GM23338 (cell line): ENCODE measurements around the gene LDB3. TPM values are rescaled to one million over a fixed set of nuclear protein-coding genes. Genes with fewer than 3 reads are reported as not detected.

ENCODE experiments used
- ATAC-seq: fragments of 200-7000 bp; cut with Tn5 transposase; 3 replicates; pipeline ENCODE4 v1.9.1; 2020
- DNase-seq: peaks from one replicate; pipeline ENCODE4 v3.0.0-alpha.2; 2015; ENCODE audit warnings: low spot score
- H2AFZ ChIP-seq: fragments of 200-600 bp; sonication (generic); 2 replicates; pipeline ENCODE4 v1.8.0; 2016; ENCODE audit warnings: antibody characterized with exemption, mild to moderate bottlenecking, moderate library complexity
- H3F3A ChIP-seq: fragments of 200-600 bp; sonication (generic); replicated peaks from 2 replicates; pipeline ENCODE4 v1.8.0; 2017; ENCODE audit warnings: antibody characterized with exemption, mixed run types, low read depth
- H3K27ac ChIP-seq: fragments of 200-600 bp; sonication (generic); 2 replicates; pipeline ENCODE4 v1.6.1; 2016; ENCODE audit warnings: low read depth
- H3K27me3 ChIP-seq: fragments of 200-600 bp; sonication (generic); 2 replicates; pipeline ENCODE4 v1.8.0; 2016; ENCODE audit warnings: mild to moderate bottlenecking, mixed run types, moderate library complexity; ENCODE audit not compliant: insufficient read depth
- H3K36me3 ChIP-seq: fragments of 200-600 bp; sonication (generic); 2 replicates; pipeline ENCODE4 v1.8.0; 2016; ENCODE audit warnings: mild to moderate bottlenecking; ENCODE audit not compliant: insufficient read depth
- H3K4me1 ChIP-seq: fragments of 200-600 bp; sonication (generic); 2 replicates; pipeline ENCODE4 v1.8.0; 2016; ENCODE audit warnings: mild to moderate bottlenecking, moderate library complexity; ENCODE audit not compliant: insufficient read depth
- H3K4me2 ChIP-seq: fragments of 200-600 bp; sonication (generic); 2 replicates; pipeline ENCODE4 v1.7.1; 2017; ENCODE audit warnings: mixed run types
- H3K4me3 ChIP-seq: fragments of 200-600 bp; sonication (generic); 2 replicates; pipeline ENCODE4 v1.6.1; 2016; ENCODE audit warnings: mixed run types
- H3K79me2 ChIP-seq: fragments of 200-600 bp; sonication (generic); replicated peaks from 2 replicates; pipeline ENCODE4 v1.8.0; 2017; ENCODE audit warnings: mild to moderate bottlenecking; ENCODE audit not compliant: insufficient read depth
- H3K9me2 ChIP-seq: fragments of 200-600 bp; sonication (generic); 2 replicates; pipeline ENCODE4 v1.8.0; 2017; ENCODE audit not compliant: insufficient read depth
- H4K20me1 ChIP-seq: fragments of 200-600 bp; sonication (generic); replicated peaks from 2 replicates; pipeline ENCODE4 v1.8.0; 2017; ENCODE audit warnings: mild to moderate bottlenecking; ENCODE audit not compliant: insufficient read depth
- H3K27ac Mint-ChIP-seq: 2 replicates; pipeline ENCODE4 v1.8.0; 2020; ENCODE audit warnings: inconsistent platforms, mild to moderate bottlenecking, moderate library complexity, mixed read lengths
- H3K27me3 Mint-ChIP-seq: 3 replicates; pipeline ENCODE4 v1.8.0; 2022; ENCODE audit warnings: low read depth, mild to moderate bottlenecking, moderate library complexity, mixed read lengths, inconsistent platforms; ENCODE audit not compliant: insufficient read depth, poor library complexity
- H3K36me3 Mint-ChIP-seq: 3 replicates; pipeline ENCODE4 v1.8.0; 2021; ENCODE audit warnings: low read depth, mild to moderate bottlenecking, inconsistent platforms, moderate library complexity, mixed read lengths
- H3K4me1 Mint-ChIP-seq: 3 replicates; pipeline ENCODE4 v1.8.0; 2020; ENCODE audit warnings: mild to moderate bottlenecking, inconsistent platforms, mixed read lengths
- H3K4me3 Mint-ChIP-seq: 3 replicates; pipeline ENCODE4 v1.8.0; 2021; ENCODE audit warnings: moderate library complexity, mild to moderate bottlenecking, inconsistent platforms, mixed read lengths
- H3K9me3 Mint-ChIP-seq: 3 replicates; pipeline ENCODE4 v1.8.0; 2020; ENCODE audit warnings: moderate library complexity, mild to moderate bottlenecking, inconsistent platforms, mixed read lengths
- CREB1 ChIP-seq: fragments of 250-450 bp; sonication (Bioruptor Pico); IDR thresholded peaks from 2 replicates; pipeline ENCODE4 v1.5.0; 2020; ENCODE audit warnings: low read depth, mild to moderate bottlenecking, moderate library complexity
- CTCF ChIP-seq, 2 experiments: fragments of 200-600 bp in 1 of 2; sonication (generic) in 1 of 2; conservative IDR thresholded peaks; 2 replicates each; pipeline versions ENCODE4 v1.5.1 to v1.6.1; 2016 to 2017; ENCODE audit warnings: antibody characterized with exemption in 2 of 2, low read depth in 2 of 2, mild to moderate bottlenecking in 2 of 2, moderate library complexity in 1 of 2
- EZH2 ChIP-seq: fragments of 200-600 bp; sonication (generic); IDR thresholded peaks from one replicate; pipeline ENCODE4 v1.8.0; 2017; ENCODE audit warnings: antibody characterized with exemption, mild to moderate bottlenecking, low read depth; ENCODE audit not compliant: unreplicated experiment
- EZH2phosphoT487 ChIP-seq: fragments of 200-600 bp; sonication (generic); IDR thresholded peaks from one replicate; pipeline ENCODE4 v1.8.1; 2018; ENCODE audit warnings: antibody characterized with exemption; ENCODE audit not compliant: unreplicated experiment
- JUNB ChIP-seq: IDR thresholded peaks from one replicate; pipeline ENCODE4 v1.6.1; 2016; ENCODE audit warnings: antibody characterized with exemption; ENCODE audit not compliant: unreplicated experiment
- POLR2AphosphoS5 ChIP-seq: IDR thresholded peaks from 2 replicates; pipeline ENCODE4 v1.6.1; 2016; ENCODE audit warnings: antibody characterized with exemption, low read depth
- REST ChIP-seq: IDR thresholded peaks from one replicate; pipeline ENCODE4 v1.6.1; 2018; ENCODE audit warnings: antibody characterized with exemption; ENCODE audit not compliant: unreplicated experiment
- STAT1 ChIP-seq: IDR thresholded peaks from one replicate; pipeline ENCODE4 v1.6.1; 2016; ENCODE audit warnings: antibody characterized with exemption; ENCODE audit not compliant: unreplicated experiment
- ZNF462 ChIP-seq: fragments of 250-450 bp; sonication (Bioruptor Pico); IDR thresholded peaks from 2 replicates; pipeline ENCODE4 v1.5.0; 2020; ENCODE audit warnings: mild to moderate bottlenecking, moderate library complexity
- polyA plus RNA-seq: library from polyadenylated mRNA; unstranded; fragments of >200 nt; fragmentation: Nextera tagmentation; extraction: Ambion mirVana; gene quantifications from 2 replicates; pipeline ENCODE4 v1.2.1, GENCODE V29; 2016
- total RNA-seq: library from RNA; depleted of rRNA; stranded (reverse); fragments of >200 nt; shearing (Covaris generic); gene quantifications from 2 replicates; pipeline ENCODE4 v1.2.3, GENCODE V29; 2014

LDB3 gene
- total and polyA plus RNA-seq, 2 experiments from 2014 or later, result 0.14 to 0.16 TPM

- TF ChIP-seq REST, result no peak
- no peak for TF ChIP-seq EZH2phosphoT487
- no peak for TF ChIP-seq JUNB
Measured at GRCh38 chr10:86763404-86763803, 95.1 kb downstream of the LDB3 start (continued).

- Histone ChIP-seq H2AFZ (no peak overlapping the region), H3F3A (no peaks in the 10 kb centered on the region), H3K4me2 (no peak overlapping the region), H3K79me2 (peaks cover 100% of the 10 kb centered on the region), H3K36me3 (no peaks in the 10 kb centered on the region), H4K20me1 (peaks cover 72% of the 10 kb centered on the region), H3K4me1 (peaks cover 77% of the 10 kb centered on the region), H3K4me3 (no peak overlapping the region), H3K27me3 (no peaks in the 10 kb centered on the region), H3K27ac (peak overlapping the region; percentile 18; the same call in 1 of the 2 replicates), H3K9me2 (no peaks in the 10 kb centered on the region)
- H3K9me3 Mint-ChIP-seq, result no peaks in the 10 kb centered on the region
- DNase-seq (no peak), ATAC-seq (no peak)
- no peaks in the 10 kb centered on the region for H3K27me3 Mint-ChIP-seq
- no peaks in the 10 kb centered on the region for H3K36me3 Mint-ChIP-seq
- peaks cover 66% of the 10 kb centered on the region for H3K4me1 Mint-ChIP-seq
- H3K27ac Mint-ChIP-seq, result no peak overlapping the region; the same call in 1 of the 2 replicates
- H3K4me3 Mint-ChIP-seq, result no peak overlapping the region
- TF ChIP-seq EZH2, result no peak
- TF ChIP-seq CREB1, result no peak
- TF ChIP-seq ZNF462 (CRISPR knock-in tag), result no peak
- TF ChIP-seq STAT1, result no peak
- no peak for TF ChIP-seq POLR2AphosphoS5
- no peak for TF ChIP-seq EZH2phosphoT487
- TF ChIP-seq CTCF (conservative IDR thresholded peaks at IDR 0.05; ENCODE audit: low read depth in 2 of 2), result no peak
- TF ChIP-seq JUNB, result no peak
- no peak for TF ChIP-seq REST
Measured at GRCh38 chr10:86765548-86765947, 97.2 kb downstream of the LDB3 start.
